ENCODE results near the gene FGF21. TPM values are rescaled to one million over a fixed set of nuclear protein-coding genes. Genes with fewer than 3 reads are reported as not detected.

Gene FGF21
- total and polyA plus RNA-seq, 9 donors, result 0.25 TPM; not detected in 8

DNA sequence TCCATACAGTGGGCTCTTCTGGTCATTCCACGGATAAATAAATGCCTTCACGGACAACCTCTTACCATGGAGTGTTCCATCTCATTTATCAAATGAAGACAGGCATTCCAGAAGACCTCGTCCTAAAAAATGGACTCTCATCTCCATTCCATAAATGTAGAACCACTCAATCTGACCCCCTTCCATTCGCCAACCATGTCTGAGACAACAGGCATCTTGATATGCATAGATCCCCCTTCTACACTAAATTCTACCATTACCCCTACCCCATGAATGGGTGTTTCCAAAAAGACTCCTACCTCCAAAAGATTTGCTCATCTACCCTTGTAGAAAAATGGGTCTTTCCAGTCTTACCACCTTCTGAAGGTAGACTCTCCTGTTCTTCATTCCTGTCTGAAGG is 23.9 kb upstream of the FGF21 start:
- Histone ChIP-seq H3K9me3 (replicated peaks; ENCODE audit: control insufficient read depth, low read depth, low read length) (no peaks in the 10 kb centered on the region), H3K4me1 (ENCODE audit: control insufficient read depth, insufficient read depth, low read length) (peaks cover 14% of the 10 kb centered on the region), H3K27ac (ENCODE audit: low read length) (no peak overlapping the region), H3K36me3 (ENCODE audit: control insufficient read depth, insufficient read depth, low read length) (peaks cover 34% of the 10 kb centered on the region), H3K27me3 (ENCODE audit: control insufficient read depth, insufficient read depth, low read length) (peaks cover 3% of the 10 kb centered on the region), H3K4me3 (ENCODE audit: low read length) (no peak overlapping the region)
- WGBS (ENCODE audit: insufficient coverage), result 92% methylated on average over 4 of the region's 4 CpGs
- no peak for DNase-seq

DNA sequence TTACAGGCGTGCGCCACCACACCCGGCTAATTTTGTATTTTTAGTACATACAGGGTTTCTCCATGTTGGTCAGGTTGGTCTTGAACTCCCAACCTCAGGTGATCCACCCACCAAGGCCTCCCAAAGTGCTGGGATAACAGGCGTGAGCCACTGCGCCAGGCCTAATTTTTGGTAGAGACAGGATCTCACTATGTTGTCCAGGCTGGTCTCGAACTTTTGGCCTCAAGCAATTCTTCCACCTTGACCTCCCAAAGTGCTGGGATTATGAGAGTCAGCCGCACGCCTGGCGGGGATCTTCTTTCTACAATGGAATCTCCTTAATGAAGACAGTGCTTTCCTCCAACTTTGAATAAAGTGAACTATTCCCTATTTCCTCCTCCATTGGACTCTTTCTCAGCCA is 20.7 kb upstream of the FGF21 start:
- 91% methylated on average over 4 of the region's 9 CpGs for WGBS (ENCODE audit: insufficient coverage)

GRCh38 chr19:48735031-48735615 is 20.2 kb upstream of the FGF21 start:
- no peak for DNase-seq
- H3K9me3 ChIP-seq (replicated peaks; ENCODE audit: control insufficient read depth, low read depth, low read length), result no peaks in the 10 kb centered on the region
- peaks cover 29% of the 10 kb centered on the region for H3K4me1 ChIP-seq (ENCODE audit: control insufficient read depth, insufficient read depth, low read length)
- WGBS (ENCODE audit: insufficient coverage), result 24% methylated on average over 34 of the region's 38 CpGs
- H3K4me3 ChIP-seq (ENCODE audit: low read length), result peak overlapping the region; percentile 5
- no peak overlapping the region for H3K27ac ChIP-seq (ENCODE audit: low read length)
- peaks cover 17% of the 10 kb centered on the region for H3K36me3 ChIP-seq (ENCODE audit: control insufficient read depth, insufficient read depth, low read length)
- H3K27me3 ChIP-seq (ENCODE audit: control insufficient read depth, insufficient read depth, low read length), result peaks cover 7% of the 10 kb centered on the region

More for the DNA sequence above, 20.7 kb upstream of the FGF21 start:
- Histone ChIP-seq H3K36me3 (ENCODE audit: control insufficient read depth, insufficient read depth, low read length) (peaks cover 17% of the 10 kb centered on the region), H3K4me3 (ENCODE audit: low read length) (no peak overlapping the region), H3K9me3 (replicated peaks; ENCODE audit: control insufficient read depth, low read depth, low read length) (no peaks in the 10 kb centered on the region), H3K27me3 (ENCODE audit: control insufficient read depth, insufficient read depth, low read length) (peaks cover 3% of the 10 kb centered on the region), H3K27ac (ENCODE audit: low read length) (no peak overlapping the region), H3K4me1 (ENCODE audit: control insufficient read depth, insufficient read depth, low read length) (peaks cover 24% of the 10 kb centered on the region)
- DNase-seq, result no peak

GRCh38 chr19:48737360-48737998 is 17.8 kb upstream of the FGF21 start:
- H3K27ac ChIP-seq (ENCODE audit: low read length), result peak overlapping the region; percentile 82

GRCh38 chr19:48738557-48739403 is 16.5 kb upstream of the FGF21 start:
- Histone ChIP-seq H3K27me3 (ENCODE audit: control insufficient read depth, insufficient read depth, low read length) (peaks cover 7% of the 10 kb centered on the region), H3K4me1 (ENCODE audit: control insufficient read depth, insufficient read depth, low read length) (peaks cover 48% of the 10 kb centered on the region), H3K27ac (ENCODE audit: low read length) (peak overlapping the region; percentile 92), H3K4me3 (ENCODE audit: low read length) (peak overlapping the region; percentile 53), H3K9me3 (replicated peaks; ENCODE audit: control insufficient read depth, low read depth, low read length) (no peaks in the 10 kb centered on the region), H3K36me3 (ENCODE audit: control insufficient read depth, insufficient read depth, low read length) (peaks cover 8% of the 10 kb centered on the region)
- peak; percentile 96 for DNase-seq
- WGBS (ENCODE audit: insufficient coverage), result 2% methylated on average over 85 of the region's 96 CpGs

More at GRCh38 chr19:48737360-48737998, 17.8 kb upstream of the FGF21 start:
- peak; percentile 82 for DNase-seq
- Histone ChIP-seq H3K4me1 (ENCODE audit: control insufficient read depth, insufficient read depth, low read length) (peaks cover 48% of the 10 kb centered on the region), H3K9me3 (replicated peaks; ENCODE audit: control insufficient read depth, low read depth, low read length) (no peaks in the 10 kb centered on the region), H3K36me3 (ENCODE audit: control insufficient read depth, insufficient read depth, low read length) (peaks cover 12% of the 10 kb centered on the region), H3K4me3 (ENCODE audit: low read length) (no peak overlapping the region), H3K27me3 (ENCODE audit: control insufficient read depth, insufficient read depth, low read length) (peaks cover 7% of the 10 kb centered on the region)
- 42% methylated on average over 17 of the region's 22 CpGs for WGBS (ENCODE audit: insufficient coverage)

GRCh38 chr19:48739404-48740163 is 15.7 kb upstream of the FGF21 start:
- Histone ChIP-seq H3K27me3 (ENCODE audit: control insufficient read depth, insufficient read depth, low read length) (peaks cover 7% of the 10 kb centered on the region), H3K4me1 (ENCODE audit: control insufficient read depth, insufficient read depth, low read length) (peaks cover 48% of the 10 kb centered on the region), H3K9me3 (replicated peaks; ENCODE audit: control insufficient read depth, low read depth, low read length) (no peaks in the 10 kb centered on the region), H3K36me3 (ENCODE audit: control insufficient read depth, insufficient read depth, low read length) (peaks cover 6% of the 10 kb centered on the region), H3K27ac (ENCODE audit: low read length) (peak overlapping the region; percentile 79), H3K4me3 (ENCODE audit: low read length) (peak overlapping the region; percentile 53)
- peak; percentile 68 for DNase-seq
- 8% methylated on average over 48 of the region's 51 CpGs for WGBS (ENCODE audit: insufficient coverage)

GRCh38 chr19:48740164-48740972 is 15.0 kb upstream of the FGF21 start, which contains the start of gene RASIP1:
TSS of gene RASIP1 (minus strand) at chr19:48740610. CDS start at chr19:48740282, 328 bp downstream.
- Histone ChIP-seq H3K27me3 (ENCODE audit: control insufficient read depth, insufficient read depth, low read length) (peaks cover 6% of the 10 kb centered on the region), H3K9me3 (replicated peaks; ENCODE audit: control insufficient read depth, low read depth, low read length) (peaks cover under 1% of the 10 kb centered on the region), H3K27ac (ENCODE audit: low read length) (peak within 1 kb of the TSS; percentile 79), H3K36me3 (ENCODE audit: control insufficient read depth, insufficient read depth, low read length) (no peaks in the 10 kb centered on the region), H3K4me3 (ENCODE audit: low read length) (peak within 1 kb of the TSS; percentile 53), H3K4me1 (ENCODE audit: control insufficient read depth, insufficient read depth, low read length) (peaks cover 43% of the 10 kb centered on the region)
- WGBS (ENCODE audit: insufficient coverage), result 34% methylated on average over 10 of the region's 27 CpGs
- DNase-seq, result peak; percentile 61

- Histone ChIP-seq H3K27me3 (ENCODE audit: control insufficient read depth, insufficient read depth, low read length) (peaks cover 16% of the 10 kb centered on the region), H3K4me3 (ENCODE audit: low read length) (peak overlapping the region; percentile 53), H3K4me1 (ENCODE audit: control insufficient read depth, insufficient read depth, low read length) (peaks cover 45% of the 10 kb centered on the region), H3K36me3 (ENCODE audit: control insufficient read depth, insufficient read depth, low read length) (no peaks in the 10 kb centered on the region), H3K9me3 (replicated peaks; ENCODE audit: control insufficient read depth, low read depth, low read length) (peaks cover 2% of the 10 kb centered on the region), H3K27ac (ENCODE audit: low read length) (peak overlapping the region; percentile 79)
- 42% methylated on average over 28 of the region's 35 CpGs for WGBS (ENCODE audit: insufficient coverage)
- no peak for DNase-seq
These were observed 14.0 kb upstream of the FGF21 start for GRCh38 chr19:48741129-48741999.

Measured in muscle of leg (tissue), 11 donors.